T47D (cell line): ENCODE data around the gene ZNF275.
"Not testable (repeated sequence)": the region's sequence is repeated elsewhere in the genome, so short reads cannot be mapped to it uniquely, and the experiment has no call there.

Experiments used
- DNase-seq, 2 experiments: peaks; one replicate each; pipeline versions ENCODE4 v3.0.0 to v3.0.0-alpha.2; 2011 to 2012; ENCODE audit warnings: low read depth in 1 of 2, low spot score in 1 of 2
- JUND ChIP-seq: IDR thresholded peaks from 2 replicates; pipeline ENCODE4 v1.6.1; 2012; ENCODE audit warnings: low read depth
- in situ Hi-C: cut with HindIII; loops from 2 replicates; pipeline ENCODE4 v1.10.0; 2016; ENCODE audit warnings: low sequenced_read_pairs, low pct_unique_long_range_greater_than_20kb

ZNF275 gene

GRCh38 chrX:153387987-153388721 lies 54.2 kb downstream of the ZNF275 start:
- no peak for TF ChIP-seq JUND
- no peak for DNase-seq
- in situ Hi-C loops = no loop called here

GRCh38 chrX:153388722-153389459 lies 54.9 kb downstream of the ZNF275 start:
- in situ Hi-C loops = no loop called here
- TF ChIP-seq JUND = no peak
- no peak for DNase-seq

- in situ Hi-C loops, DNase-seq: not testable (repeated sequence)
Measured at GRCh38 chrX:153389460-153389768, 55.5 kb downstream of the ZNF275 start.

- TF ChIP-seq JUND = no peak
- DNase-seq = no peak
- in situ Hi-C loops = no loop called here
Measured at GRCh38 chrX:153392642-153393321, 58.8 kb downstream of the ZNF275 start.

DNA sequence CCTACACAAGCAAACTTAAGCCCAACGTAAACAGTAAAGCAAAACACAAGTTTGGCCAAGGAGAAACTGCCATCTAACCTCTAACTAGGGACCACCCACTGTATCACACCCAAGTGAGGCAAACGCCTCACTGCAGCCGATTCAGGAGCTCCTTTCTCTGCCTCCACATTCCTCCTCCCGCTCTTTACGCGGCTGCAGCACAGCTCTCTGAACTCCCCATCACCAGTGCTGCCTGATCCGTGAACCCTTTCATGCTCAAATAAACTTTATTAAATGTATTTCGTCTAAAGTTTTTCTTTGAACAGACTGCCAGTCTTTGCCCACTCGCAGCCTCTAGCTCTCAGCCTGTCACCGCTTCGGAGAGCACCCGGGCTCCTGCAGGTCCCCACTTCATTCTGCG lies 60.7 kb downstream of the ZNF275 start:
- in situ Hi-C loops = no loop called here
- TF ChIP-seq JUND = no peak

DNA sequence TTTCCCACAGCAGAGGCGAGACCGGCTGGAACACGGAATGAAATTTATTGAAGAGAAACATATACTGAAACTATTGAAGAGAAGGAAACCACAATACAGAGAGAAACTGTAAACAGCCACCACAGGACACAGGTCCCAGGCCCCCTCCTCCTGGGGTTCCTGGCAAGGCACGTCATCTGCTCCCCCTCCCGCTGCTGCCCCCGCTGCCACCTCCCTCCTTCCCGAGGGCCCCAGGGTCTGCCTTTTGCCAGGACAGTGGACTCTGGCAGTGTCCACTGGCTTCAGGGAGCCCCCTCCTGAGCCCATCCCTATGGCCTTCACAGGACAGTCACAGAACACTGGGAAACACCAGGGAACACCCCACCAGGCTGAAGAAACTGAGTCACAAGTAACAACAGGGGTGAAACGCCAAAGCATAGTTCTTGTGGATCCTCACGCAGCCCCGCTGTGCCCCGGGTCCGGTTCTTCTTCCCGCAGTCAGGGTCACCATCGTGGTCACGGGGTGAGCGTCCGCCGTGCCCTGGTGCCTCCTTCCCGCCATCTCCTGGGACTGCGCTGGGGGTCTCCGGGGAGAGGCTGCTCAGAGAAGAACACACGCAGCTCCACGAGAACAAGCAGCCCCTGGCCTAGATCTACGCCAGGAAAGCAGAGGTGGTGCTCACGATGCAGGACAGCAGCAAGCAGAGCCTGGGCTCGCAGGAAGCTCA lies 61.8 kb downstream of the ZNF275 start:
- TF ChIP-seq JUND = no peak
- in situ Hi-C loops = no loop called here
- DNase-seq = no peak

More for the DNA sequence above, 60.7 kb downstream of the ZNF275 start:
- DNase-seq = no peak

DNA sequence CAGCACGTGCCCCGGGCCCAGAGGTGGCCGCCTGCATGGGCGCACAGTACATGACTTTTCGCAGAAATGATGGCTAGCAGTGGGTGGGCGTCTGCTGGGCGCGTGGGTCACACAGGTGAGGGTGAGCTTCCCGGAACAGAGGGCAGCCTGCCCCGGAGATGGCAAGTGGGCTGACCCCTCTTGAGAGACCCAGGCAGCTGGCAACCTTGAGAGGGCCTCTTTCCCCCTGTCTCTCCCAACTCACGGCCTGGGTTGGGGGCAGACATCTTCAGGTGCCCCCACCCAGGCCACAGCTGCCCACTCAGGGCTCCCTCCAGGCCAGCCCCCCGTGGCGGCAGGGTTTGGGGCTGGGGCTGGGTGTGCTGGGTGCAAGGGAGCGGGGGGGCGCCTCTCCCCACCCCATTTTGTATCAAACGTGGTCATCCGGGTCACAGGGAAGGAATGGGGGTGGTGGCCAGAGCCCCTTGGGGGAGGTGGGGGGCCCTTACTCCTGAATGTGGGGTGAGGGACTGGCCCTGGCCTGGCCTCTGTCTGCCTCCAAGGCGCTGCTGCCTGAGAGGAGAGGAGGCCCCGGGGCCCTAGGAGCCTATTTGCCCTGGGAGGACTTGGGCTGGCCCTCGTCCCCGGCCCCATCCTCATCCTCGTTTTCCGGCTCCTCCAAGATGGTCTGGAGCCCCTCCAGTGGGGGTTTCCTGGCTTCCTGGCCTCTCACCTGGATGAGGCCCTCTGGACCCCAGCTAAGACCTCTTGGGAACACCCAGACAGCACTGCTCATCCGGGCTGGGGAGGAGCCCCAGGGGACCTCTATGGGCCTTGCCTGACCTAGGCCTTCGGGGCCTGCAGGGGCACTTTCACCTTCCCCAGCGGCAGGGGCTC lies 62.6 kb downstream of the ZNF275 start:
- in situ Hi-C loops = no loop called here

DNA sequence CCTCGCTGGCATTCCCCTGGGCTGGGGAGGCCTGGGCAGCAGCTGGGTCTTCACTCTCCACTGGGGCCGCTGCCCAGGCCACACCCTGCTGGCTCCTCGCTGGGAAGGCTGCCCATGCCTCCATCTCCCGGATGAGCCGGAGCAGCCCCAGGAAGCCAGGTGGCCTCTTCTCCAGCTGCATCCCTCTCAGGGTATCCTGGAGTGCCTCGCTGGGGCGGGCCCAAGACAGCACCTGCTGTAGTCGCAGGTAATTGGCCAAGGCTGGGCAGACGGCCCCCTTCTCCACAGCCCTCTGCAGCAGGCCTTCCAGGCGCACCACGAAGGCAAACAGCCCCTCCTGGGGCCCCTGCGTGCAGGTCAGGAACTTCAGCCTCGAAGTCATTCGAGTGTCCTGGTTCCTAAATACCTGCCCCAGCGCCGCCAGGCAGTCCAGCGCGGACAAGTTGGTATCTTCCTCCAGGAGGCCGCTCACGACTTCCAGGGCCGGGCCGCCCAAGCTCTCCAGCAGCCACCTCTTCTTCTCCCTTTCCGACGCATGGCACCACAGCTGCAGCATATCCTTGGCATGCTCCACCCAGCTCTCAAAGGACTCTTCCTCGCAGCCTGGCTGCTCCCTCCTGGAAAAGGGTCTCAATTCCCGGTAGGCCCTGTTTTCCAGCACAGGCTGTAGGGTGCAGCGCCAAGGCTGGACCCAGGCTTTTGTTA lies 63.5 kb downstream of the ZNF275 start:
- no peak for TF ChIP-seq JUND
- in situ Hi-C loops = no loop called here
- no peak for DNase-seq

More for the DNA sequence above, 62.6 kb downstream of the ZNF275 start:
- no peak for TF ChIP-seq JUND
- no peak for DNase-seq

DNA sequence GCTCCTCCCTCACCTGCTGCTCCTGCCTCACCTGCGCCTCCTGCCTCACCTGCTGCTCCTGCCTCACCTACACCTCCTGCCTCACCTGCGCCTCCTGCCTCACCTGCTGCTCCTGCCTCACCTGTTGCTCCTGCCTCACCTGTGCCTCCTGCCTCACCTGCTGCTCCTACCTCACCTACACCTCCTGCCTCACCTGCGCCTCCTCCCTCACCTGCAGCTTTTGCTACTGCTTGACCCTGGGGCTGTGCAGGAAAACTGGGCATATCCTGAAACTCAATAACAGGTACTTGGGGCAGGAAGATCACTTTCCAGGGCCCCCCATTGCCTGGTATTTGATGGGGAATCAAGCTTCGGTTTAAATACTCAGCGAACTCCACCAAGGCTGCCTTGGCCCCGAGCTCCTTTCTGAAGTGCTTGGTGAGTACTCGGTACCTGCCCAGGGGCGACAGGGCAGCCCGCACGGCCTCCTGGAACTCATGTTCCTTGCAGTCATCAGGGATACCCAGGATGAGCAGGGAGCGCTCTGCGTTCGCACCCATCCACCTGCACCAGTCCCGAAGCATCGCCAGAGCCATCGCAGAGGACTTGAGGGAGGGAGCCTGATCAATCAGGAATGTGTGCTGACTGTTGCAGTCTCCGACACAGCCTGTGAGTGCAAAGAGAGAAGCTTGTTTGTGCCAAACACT lies 64.5 kb downstream of the ZNF275 start:
- DNase-seq = no peak
- TF ChIP-seq JUND = no peak
- in situ Hi-C loops = no loop called here

DNA sequence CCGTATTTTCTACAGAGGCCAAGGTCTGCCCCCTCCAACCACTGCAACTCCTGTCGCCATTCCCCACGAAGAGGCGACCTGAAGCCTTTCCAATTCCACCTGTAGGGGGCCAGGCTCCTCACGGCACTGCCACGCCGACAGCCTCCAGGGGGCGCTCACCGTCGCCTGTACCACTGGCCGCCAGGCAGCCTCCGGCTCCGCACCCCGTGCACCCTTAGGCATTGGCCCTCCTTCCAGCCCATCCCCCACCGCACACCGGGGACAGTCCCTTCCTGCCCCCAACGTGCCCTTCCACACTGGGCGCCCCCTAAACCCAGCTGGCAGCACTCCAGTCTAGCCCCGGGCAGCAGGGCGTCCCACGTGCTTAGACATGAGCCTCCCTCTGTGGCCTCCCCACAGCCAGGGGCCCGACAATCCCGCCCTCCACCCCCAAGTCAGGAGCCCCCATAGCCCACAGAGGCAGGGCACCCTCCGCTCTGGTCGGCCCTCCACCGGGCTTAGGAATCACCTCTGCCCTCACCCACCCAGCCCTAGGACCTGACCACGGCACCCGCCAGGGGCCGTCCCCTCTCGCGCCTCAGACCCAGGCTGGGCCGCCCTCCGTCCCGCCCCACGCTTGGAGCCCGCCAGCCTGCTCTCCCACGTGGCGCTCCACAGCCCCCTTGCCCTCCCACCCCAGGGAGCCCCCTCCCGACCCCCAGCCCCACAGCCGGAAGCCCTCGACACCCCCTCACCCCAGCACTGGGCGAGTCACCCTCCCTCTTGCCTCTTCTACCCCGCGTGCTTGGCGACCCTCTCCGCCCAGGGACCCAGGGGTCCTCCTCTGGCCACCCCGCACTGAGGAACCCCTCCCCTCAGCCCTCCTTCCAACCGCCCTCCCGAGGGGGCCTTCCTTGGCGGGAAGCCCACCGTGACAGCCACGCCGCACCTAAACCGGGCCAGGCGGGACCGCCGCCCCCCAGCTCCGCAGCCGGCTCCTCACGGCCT lies 66.5 kb downstream of the ZNF275 start:
- DNase-seq = peak; percentile 12 to 45
- in situ Hi-C loops = no loop called here
- no peak for TF ChIP-seq JUND
